ENCODE data around the gene NANOS1.
A peak's percentile ranks its signal among the peaks of the same experiment; 100 is the strongest.

NANOS1 gene

DNA sequence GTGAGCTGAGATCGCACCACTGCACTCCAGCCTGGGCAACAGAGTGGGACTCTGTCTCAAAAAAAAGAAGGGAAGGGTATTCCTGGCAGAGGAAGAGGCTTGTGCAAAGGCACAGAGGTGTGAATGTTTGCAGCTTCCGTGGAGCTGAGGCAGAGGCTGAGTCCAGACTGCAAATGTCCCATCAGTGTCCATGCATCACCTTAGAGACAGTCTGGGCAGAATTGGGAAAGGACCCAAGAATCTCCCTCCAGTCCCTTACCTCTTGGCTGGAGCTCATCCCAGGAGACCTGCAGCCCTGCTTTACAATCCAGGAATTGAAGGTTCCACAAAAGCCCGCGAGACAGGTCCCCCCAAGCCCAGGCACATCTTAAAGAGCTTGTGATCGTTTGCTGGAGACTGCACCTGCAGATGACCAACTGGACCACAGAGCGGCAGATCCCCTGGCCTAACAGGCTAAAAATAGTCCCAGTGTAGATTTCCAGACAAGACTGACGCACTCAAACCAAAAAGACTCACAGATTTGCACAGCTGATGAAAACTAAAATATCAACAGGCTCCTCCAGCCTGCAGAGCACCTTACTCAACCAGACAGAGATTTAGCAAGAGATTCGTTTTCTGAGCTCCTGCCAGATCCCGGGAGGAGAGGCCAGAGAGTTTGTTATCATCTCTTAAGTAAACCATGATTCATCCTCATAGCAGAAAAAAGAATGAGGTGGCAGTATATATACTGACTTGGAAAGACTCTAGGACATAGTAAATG is 22.9 kb upstream of the NANOS1 start:
- H3K4me3 ChIP-seq (ENCODE audit: low read depth, low read length): no peak overlapping the region

DNA sequence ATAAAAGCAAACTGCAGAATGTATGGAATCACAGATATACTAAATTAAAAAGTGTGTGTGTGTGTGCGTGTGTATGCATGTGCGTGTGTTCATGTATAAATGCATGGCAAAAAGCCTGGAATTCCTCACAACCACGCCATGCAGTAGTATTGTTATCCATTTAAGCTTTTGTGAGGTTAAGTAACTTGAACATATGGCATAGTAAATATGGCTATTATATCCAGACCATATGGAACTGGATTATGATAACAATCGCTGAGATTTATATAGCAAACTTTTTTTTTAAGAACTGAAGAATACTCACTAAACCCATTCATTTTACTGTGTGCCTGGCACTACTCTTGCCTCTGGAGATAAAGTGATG is 22.3 kb upstream of the NANOS1 start:
- no peak overlapping the region for H3K4me3 ChIP-seq (ENCODE audit: low read depth, low read length)

DNA sequence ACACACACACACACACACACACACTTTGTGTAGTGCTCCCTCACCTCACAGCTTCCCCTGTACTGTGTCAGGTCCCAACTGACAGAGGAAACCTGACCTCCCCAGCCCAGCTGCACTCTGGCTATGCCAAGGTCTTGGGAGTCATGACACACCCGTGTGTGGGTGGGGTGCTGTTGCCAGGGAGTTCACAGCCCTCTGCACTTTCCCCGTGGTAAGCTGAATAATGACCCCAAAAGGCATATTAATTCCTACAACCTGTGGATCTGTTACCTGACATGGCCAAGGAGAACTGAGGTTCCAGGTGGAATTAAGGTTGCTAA is 8.9 kb upstream of the NANOS1 start:
- no peak overlapping the region for H3K4me3 ChIP-seq (ENCODE audit: low read depth, low read length)

GRCh38 chr10:119022846-119023552 is 6.5 kb upstream of the NANOS1 start:
- H3K4me3 ChIP-seq (ENCODE audit: low read depth, low read length): no peak overlapping the region

GRCh38 chr10:119023553-119023868 is 6.0 kb upstream of the NANOS1 start:
- H3K4me3 ChIP-seq (ENCODE audit: low read depth, low read length): no peak overlapping the region

- no peak overlapping the region for H3K4me3 ChIP-seq (ENCODE audit: low read depth, low read length)
These were observed 4.6 kb upstream of the NANOS1 start for GRCh38 chr10:119024882-119025281.

- no peak overlapping the region for H3K4me3 ChIP-seq (ENCODE audit: low read depth, low read length)
These were observed 4.2 kb upstream of the NANOS1 start for GRCh38 chr10:119025336-119025735.

- no peak overlapping the region for H3K4me3 ChIP-seq (ENCODE audit: low read depth, low read length)
These were observed 3.7 kb upstream of the NANOS1 start for GRCh38 chr10:119025776-119026175.

- H3K4me3 ChIP-seq (ENCODE audit: low read depth, low read length): no peak overlapping the region
These were observed 3.0 kb upstream of the NANOS1 start for GRCh38 chr10:119026301-119027110.

- peak overlapping the region; percentile 28 for H3K4me3 ChIP-seq (ENCODE audit: low read depth, low read length)
These were observed 1.0 kb upstream of the NANOS1 start for GRCh38 chr10:119028445-119028899.

DNA sequence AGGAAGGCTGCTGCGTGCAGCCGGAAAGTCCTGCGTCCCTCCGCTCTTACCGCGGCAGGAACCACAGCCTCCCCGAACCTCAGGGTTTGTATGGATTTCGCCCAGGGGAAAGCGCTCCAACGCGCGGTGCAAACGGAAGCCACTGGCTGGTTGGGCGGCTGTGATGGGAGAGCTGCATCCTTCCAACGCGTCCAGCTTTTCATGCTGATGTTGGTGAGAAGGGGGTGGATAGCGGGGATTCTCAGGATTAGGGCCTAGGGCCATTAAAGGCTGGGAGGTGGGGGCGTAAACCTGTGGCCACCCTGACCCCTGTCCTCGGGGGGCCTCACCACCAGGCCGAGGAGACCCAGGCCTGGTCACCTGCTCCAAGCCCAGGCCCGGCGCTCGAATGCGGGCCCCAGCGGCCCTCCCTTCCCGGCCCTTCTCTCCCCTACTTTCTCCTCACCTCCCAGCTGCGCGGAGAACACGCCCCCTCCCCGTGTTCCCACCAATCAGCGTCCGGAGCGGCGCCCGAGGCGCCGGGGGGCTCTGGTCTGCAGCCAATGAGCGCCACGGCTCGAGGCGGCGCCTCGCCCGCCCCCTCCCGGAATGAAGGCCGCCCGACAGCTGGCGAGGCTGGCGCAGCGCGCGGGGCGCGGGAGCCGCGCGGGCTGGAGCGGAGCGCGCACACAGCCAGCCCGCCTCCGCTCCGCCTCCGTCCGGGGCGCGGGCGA is 458 bp upstream of the NANOS1 start:
- H3K4me3 ChIP-seq (ENCODE audit: low read depth, low read length): peak overlapping the region; percentile 28

- H3K4me3 ChIP-seq (ENCODE audit: low read depth, low read length): peak overlapping the region; percentile 35
These were observed 1.1 kb downstream of the NANOS1 start for GRCh38 chr10:119030421-119031250.

GRCh38 chr10:119031496-119032059 is 2.1 kb downstream of the NANOS1 start:
- H3K4me3 ChIP-seq (ENCODE audit: low read depth, low read length): no peak overlapping the region

DNA sequence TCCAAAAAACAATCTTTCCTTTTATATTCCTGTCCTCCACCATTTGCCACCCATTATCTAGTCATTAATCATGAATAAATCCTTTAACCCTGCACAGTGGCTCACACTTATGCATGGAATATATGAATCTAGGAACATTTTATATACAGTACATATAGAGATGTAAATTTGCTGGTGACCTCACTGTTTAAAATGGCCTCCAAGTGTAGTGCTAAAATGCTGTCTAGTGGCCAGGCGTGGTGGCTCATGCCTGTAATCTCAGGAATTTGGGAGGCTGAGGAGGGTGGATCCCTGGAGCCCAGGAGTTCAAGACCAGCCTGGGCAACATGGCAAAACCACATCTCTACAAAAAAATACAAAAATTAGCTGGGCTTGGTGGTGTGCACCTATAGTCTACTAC is 9.6 kb downstream of the NANOS1 start:
- H3K4me3 ChIP-seq (ENCODE audit: low read depth, low read length): no peak overlapping the region

DNA sequence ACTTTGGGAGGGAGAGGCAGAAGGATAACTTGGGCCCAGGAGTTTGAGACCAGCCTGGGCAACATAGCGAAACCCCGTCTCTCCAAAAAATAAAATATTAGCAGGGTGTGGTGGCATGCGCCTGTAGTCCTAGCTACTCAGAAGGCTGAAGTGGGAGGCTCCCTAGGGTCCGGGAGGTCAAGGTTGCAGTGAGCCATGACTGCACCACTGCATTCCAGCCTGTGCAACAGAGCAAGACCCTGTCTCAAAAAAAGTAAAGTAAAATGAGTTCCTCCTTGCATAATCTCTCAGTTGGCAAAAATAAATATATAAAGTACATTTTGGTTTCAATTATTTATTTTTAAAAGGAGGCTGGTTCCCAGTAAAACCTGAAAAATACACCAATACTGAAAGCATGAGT is 11.8 kb downstream of the NANOS1 start:
- H3K4me3 ChIP-seq (ENCODE audit: low read depth, low read length): no peak overlapping the region

GRCh38 chr10:119042169-119042568 is 12.7 kb downstream of the NANOS1 start:
- H3K4me3 ChIP-seq (ENCODE audit: low read depth, low read length): no peak overlapping the region

- H3K4me3 ChIP-seq (ENCODE audit: low read depth, low read length): no peak overlapping the region
These were observed 16.0 kb downstream of the NANOS1 start for GRCh38 chr10:119045561-119045960.

DNA sequence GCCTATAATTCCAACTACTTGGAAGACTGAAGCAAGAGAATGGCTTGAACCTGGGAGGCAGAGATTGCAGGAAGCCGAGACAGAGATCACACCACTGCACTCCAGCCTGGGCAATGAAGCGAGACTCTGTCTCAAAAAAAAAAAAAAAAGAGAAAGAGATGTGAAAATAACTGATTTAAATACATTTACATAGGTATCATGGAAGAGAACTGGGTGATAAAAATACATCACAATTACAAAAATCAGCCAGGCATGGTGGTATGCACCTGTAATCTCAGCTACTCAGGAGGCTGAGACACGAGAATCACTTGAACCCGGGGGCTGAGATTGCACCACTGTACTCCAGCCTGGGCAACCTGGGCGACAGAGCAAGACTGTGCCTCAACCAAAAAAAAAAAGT is 19.8 kb downstream of the NANOS1 start:
- no peak overlapping the region for H3K4me3 ChIP-seq (ENCODE audit: low read depth, low read length)

GRCh38 chr10:119049777-119050176 is 20.3 kb downstream of the NANOS1 start:
- no peak overlapping the region for H3K4me3 ChIP-seq (ENCODE audit: low read depth, low read length)

- no peak overlapping the region for H3K4me3 ChIP-seq (ENCODE audit: low read depth, low read length)
These were observed 22.3 kb downstream of the NANOS1 start for GRCh38 chr10:119051775-119052174.

All from iPS-11a (cell line).